Fibroblast of peridontal ligament (primary cell): ENCODE data around the gene RGS17.
"Not testable (repeated sequence)": the region's sequence is repeated elsewhere in the genome, so short reads cannot be mapped to it uniquely, and the experiment has no call there.

ENCODE experiments used
- DNase-seq: peaks from one replicate; pipeline ENCODE4 v3.0.0-alpha.2; 2010; ENCODE audit errors: extremely low read depth

RGS17 gene

DNA sequence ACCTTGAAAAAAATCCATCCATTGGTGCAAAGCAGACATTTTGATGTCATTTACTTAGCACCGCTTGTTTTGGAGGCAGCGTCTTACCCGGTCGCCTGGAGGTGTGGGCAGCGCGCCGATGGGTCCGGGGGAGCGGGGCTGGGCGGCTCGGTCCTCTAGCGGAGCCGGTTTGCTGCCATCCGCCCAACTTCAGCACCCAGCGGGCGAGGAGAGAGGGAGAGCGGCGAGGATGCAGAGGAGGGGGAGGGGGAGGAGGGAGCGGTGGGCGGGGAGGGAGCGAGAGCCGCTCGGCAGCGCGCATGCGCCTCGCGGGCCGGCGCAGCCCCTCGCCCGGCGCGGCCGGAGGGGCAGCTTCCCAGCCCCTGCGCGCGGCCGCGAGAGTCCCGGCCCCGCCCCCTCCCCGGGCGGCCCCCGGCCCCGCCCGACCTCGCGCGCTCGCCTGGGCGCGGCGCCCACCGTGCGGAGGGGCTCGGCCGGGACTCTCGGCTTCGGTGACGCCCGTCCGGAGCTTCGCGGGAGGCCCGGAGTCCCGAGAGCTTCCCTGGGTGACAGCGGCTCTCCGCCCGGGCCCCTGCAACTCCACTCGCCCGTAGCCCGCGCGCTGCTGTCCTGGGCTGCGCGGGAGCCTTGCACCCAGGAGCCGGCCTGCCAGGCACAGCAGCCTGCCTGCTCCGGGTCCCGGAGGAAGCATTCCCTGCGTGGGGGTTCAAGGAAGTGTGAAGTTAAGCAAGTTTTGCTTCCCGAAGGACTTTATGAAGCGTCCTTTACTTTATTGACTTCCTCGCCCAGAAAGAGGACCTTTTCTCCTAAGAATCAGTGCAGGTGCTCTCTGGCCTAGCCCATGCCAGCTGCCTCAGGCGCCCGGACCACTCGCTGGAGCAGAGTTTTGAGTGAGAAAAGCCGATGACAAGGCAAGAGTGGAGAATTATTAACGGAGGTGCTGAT is at the start of gene RGS17:
Gene RGS17, minus strand, starts transcription at position 246 of the 945 bp plus-strand sequence. CDS start 87,264 bp downstream, outside the sequence.
- DNase-seq = peak; percentile 67

DNA sequence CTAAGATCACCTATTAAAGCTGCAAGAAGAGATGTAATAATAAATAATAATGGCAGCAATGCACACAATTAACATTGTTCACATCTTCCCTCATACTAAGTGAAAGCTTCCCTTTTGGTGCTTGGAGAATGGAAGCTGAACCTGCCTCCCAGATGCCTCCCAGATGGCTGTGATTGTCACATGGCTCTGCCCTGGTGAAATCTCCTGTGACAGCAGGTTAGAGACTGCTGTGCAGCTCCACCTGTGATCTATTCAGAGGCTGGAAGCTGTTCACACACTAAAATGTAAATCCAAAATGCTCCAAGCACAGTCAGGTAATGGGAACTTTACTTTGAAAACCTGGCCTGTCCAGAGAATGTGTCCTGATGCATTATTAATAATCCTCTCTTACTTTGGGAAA is 41.7 kb upstream of the RGS17 start:
- DNase-seq = no peak

DNA sequence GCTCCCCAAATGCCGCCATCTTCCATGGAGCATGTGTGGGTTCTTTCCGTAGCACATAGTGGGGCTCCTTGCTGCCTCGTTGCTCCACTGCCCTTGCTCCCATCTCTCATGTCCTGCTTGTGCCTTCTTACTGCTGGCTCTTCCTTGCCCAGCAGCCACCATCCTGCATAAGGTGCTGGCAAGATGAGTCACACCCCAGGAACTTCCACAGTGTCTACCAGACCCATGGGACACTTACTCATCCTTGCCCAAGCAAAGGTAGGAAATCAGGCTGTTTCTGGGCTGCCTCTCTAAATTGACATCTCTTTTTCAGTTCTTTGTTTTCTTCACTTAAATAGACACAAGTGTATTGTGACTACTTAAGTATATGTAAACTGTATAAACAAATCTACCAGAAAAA is 39.4 kb upstream of the RGS17 start:
- DNase-seq = peak; percentile 13

- DNase-seq = peak; percentile 75
Observed at GRCh38 chr6:153167907-153168306, 36.8 kb upstream of the RGS17 start.

DNA sequence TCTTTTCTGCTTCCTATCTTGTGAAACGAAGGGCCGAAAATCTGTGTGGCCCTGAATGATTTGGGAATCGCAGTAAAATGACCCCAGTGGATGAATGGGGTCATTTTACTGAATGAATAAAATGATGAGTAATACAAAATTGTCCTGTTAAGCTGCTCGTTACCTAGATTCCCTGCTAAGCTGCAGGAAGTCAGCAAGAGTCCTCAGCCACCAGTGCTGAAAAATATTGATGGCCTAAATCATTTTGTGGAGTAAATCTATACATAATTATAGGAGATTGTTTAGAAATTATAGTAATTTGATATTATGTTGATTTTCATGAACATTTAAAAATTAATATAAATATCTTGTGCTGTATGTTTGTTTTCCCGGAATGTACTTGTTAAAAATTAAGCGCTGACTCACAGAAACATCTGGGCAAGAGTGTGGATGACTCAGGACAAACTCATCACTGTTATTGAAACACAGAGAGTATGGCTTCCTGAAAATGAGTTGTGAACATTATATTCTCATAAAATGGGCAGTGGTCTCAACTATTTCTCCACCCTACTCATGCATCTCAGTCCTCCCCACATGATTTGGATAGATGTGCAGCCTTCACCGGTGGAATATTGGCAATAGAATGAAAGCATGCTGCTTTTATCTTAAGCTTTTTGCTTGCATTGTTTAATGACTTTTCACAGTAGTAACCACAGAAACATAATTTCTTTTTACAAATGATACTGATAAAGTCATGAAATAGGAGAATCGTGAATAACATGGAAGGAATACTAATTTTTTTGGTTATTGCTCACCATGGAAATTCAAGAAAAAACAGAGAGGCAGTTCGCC is 36.2 kb upstream of the RGS17 start:
- peak; percentile 89 for DNase-seq

DNA sequence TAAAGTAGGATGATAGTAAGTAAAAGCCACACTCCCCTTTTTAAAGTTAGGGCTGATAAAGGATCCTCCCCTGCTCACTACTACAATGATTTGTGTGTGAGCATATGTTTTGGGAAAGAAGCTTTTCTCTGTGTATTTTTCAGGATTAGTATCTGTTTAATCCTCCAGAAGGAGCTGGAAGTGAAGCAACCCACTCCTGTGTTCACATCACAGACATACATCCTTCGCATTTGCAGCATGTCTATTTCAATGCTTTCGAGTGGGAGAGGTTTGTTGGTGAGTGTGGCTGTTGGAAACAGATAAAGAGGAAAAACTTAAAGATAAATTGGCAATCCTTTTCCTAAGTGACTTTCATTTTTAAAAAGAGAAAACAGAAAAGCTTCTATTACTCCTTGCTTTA is 31.6 kb upstream of the RGS17 start:
- DNase-seq = peak; percentile 5

DNA sequence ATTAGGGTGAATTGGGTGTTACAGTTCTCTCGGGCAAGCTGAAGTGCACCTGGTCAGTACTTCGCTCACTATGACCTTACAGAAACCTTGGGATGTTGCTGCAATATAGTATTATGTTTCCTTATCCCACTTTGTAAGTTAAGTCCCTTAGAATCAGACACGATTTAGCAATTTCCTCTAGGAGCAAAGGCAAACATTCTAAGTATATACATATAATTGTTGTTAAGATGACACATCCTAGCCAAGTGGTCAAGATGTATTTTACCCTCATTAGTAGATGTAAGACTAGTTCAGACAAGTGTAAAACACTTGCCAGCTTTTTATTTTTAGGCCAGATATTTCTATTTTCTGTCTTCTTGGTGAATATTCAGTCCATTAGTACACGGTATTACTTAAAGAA is 31.1 kb upstream of the RGS17 start:
- peak; percentile 11 for DNase-seq

DNA sequence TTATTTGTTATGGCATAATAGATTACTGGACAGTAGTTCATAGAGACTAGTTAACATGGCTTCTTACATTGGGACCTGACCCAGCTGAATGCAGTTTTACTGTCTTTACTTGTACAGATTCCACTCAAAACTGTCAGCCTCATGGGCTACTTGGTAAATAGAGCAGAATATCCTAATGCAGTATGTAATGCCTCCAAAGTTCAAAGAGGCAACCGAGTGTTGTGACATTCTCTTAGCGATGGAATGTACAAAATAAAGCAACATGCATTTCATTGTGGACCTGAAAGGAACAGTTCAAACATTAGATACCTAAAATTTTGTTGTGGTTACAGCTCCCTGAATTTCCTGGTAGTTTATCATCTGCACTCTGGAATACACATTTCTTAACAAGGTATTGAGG is 29.1 kb upstream of the RGS17 start:
- no peak for DNase-seq

GRCh38 chr6:153150752-153151440 is 19.8 kb upstream of the RGS17 start:
- DNase-seq = no peak

- no peak for DNase-seq
Observed at GRCh38 chr6:153150371-153150751, 19.3 kb upstream of the RGS17 start.

DNA sequence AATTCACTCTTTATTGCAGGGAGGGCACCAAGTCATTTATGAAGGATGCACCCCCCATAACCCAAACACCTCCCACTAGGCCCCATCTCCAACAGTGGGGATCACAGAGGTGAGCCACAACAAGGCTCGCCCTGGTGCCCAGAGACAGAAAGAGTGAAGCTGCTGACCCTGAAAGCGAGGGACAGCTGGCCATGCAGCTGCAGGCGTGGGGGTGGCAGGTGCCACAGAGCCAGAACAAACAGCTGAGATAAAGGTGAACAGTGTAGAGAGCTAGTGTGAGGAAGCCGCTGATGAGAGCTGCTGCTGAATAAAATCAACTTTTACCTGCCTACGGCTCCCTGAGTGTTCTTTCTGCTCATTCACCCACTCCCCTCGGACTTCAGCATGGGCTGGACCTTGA is 18.8 kb upstream of the RGS17 start:
- no peak for DNase-seq

GRCh38 chr6:153146413-153146812 is 15.3 kb upstream of the RGS17 start:
- no peak for DNase-seq

DNA sequence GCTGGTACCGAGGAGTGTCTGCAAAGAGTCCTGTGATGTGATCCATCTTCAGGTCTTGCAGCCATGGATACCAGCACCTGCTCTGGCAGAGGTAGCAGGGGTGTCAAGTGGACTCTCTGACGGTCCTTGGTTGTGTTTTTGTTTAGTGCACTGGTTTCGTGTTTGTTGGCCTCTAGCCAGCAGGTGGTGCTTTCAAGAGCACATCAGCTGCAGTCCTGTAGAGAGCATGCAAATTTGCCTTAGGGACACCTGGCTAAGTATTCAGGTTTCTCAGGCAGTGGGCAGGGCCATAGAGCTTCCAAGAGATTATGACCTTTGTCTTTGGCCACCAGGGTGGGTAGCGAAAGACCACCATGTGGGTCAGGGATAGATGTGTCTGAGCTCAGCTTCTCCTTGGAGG is 14.5 kb upstream of the RGS17 start:
- DNase-seq = no peak

GRCh38 chr6:153143200-153143599 is 12.1 kb upstream of the RGS17 start:
- no peak for DNase-seq

GRCh38 chr6:153140299-153140698 is 9.2 kb upstream of the RGS17 start:
- no peak for DNase-seq

DNA sequence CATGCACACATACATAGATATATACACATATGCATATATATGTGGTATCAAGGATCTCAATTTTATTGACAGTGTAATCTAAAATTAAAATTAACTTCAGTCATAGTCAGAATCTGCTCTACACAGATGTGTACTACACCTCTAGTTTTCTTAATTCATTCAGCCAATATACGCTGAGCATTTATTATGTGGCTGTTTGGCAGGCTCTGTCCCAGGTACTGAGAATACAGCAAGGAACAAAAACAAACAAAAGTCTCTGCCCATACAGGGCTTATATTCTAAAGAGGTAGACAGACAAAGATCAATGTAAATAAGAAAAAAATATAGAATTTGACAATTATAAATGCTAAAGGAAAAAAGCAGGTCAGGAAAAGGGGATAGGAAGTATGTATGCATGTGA is 7.8 kb upstream of the RGS17 start:
- DNase-seq = no peak

DNA sequence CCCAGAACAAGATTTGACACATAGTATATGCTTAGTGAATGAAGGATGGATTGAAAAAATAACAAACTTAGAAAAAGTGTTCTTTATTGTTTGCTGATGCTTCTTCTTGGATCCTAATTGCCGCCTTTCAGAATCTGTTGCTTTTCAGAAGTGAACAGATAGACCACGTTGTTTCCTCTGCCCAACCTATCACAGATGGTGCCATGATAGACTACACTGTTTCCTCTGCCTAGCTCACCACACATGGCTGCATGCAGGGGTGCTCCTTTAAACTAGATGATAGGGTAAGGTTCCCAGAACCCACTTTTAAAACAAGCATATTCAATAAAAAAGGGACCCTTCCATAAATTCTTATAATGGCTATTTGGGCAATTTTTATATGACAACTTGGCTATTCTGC is 4.6 kb upstream of the RGS17 start:
- DNase-seq = no peak

DNA sequence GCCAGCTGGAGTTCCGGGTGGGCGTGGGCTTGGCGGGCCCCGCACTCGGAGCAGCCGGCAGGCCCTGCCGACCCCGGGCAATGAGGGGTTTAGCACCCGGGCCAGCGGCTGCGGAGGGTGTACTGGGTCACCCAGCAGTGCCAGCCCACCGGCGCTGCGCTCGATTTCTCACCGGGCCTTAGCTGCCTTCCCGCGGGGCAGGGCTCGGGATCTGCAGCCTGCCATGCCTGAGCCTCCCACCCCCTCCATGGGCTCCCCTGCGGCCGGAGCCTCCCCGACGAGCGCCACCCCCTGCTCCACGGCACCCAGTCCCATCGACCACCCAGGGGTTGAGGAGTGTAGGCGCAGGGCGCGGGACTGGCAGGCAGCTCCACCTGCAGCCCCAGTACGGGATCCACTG is 2.6 kb upstream of the RGS17 start:
- not testable (repeated sequence) for DNase-seq

DNA sequence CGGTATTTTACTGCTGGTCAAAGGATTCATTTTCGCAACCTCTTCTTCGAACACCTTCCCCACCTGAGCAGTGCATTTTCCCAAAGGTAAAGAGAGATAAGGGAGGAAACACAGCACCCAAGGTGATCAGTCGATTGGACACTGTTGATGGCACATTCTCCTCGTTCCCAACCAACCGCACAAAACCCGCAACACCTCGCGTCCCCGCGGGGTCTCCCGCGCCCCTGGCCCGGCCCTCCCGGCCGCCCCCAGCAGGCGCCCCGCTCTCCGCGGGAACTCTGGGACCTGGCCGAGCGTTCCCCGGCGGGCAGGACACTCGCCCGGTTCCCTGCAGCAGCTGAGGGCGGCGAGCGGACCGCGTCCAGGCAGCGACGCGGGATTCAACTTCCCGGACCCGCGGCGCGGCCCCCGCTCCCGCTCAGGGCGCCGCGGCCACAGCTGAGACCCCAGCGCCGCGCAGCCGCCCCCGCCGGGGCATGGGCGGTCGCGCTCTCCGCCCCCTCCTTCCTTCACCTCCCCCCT is 506 bp downstream of the RGS17 start:
- no peak for DNase-seq

GRCh38 chr6:153129873-153130514 is 1.1 kb downstream of the RGS17 start:
- DNase-seq = no peak

DNA sequence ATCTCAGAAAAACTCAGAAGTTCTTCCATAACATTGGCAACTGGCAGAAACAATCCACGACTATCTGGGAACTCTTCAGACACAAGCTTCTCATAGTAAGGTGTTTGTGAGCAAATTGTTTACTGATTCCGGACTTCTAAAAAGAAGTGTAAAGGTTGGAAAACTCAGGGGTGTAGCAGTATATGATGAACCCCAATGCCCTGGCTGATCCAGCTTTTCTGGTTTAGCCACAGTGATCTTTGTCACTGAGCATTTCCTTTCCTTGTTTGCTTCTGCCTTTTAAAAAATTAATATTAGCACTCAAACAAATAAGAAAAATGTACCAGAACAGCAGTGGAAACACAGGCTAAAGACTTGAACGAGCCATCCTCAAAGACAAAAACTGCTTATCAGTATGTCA is 4.9 kb downstream of the RGS17 start:
- no peak for DNase-seq
